ENCODE measurements around the gene MAVS.

DNA sequence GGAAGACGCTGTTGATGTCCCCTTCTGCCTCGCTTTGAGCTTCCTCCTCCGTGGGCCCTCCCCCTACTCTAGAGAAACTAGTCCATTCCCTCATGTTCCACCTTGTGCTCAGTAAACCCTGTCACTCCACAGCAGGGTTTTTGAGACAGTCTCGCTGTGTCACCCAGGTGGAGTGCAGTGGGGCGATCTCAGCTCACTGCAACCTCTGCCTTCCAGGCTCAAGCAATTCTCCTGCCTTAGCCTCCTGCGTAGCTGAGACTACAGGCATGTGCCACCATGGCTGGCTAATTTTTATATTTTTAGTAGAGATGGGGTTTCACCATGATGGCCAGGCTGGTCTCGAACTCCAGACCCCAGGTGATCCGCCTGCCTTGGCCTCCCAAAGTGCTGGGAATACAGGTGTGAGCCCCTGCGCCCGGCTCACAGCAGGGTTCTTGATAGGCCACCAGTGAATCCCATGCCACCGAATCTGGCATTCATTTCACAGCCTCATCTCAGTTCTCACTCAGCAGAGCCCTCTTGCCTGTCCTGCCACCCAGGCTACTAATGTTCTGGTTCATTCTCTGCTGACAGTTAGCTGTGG, 78.6 kb downstream of the MAVS start:
- TF ChIP-seq, protein P1, sequence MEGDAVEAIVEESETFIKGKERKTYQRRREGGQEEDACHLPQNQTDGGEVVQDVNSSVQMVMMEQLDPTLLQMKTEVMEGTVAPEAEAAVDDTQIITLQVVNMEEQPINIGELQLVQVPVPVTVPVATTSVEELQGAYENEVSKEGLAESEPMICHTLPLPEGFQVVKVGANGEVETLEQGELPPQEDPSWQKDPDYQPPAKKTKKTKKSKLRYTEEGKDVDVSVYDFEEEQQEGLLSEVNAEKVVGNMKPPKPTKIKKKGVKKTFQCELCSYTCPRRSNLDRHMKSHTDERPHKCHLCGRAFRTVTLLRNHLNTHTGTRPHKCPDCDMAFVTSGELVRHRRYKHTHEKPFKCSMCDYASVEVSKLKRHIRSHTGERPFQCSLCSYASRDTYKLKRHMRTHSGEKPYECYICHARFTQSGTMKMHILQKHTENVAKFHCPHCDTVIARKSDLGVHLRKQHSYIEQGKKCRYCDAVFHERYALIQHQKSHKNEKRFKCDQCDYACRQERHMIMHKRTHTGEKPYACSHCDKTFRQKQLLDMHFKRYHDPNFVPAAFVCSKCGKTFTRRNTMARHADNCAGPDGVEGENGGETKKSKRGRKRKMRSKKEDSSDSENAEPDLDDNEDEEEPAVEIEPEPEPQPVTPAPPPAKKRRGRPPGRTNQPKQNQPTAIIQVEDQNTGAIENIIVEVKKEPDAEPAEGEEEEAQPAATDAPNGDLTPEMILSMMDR (IDR thresholded peaks at IDR 0.05; ENCODE audit: low read depth, low read length) = no peak
- no peak for TF ChIP-seq EZH2phosphoT487 (IDR thresholded peaks at IDR 0.05; ENCODE audit: low read depth)

Data from OCI-LY3 (cell line).